GM23248 (cell line): ENCODE results near the gene TULP4. TPM values are rescaled to one million over a fixed set of nuclear protein-coding genes. Genes with fewer than 3 reads are reported as not detected.

Source experiments
- DNase-seq: peaks from one replicate; pipeline ENCODE4 v3.0.0-alpha.2; 2015
- H2AFZ ChIP-seq: fragments of 200-600 bp; sonication (generic); 2 replicates; pipeline ENCODE4 v1.6.1; 2016; ENCODE audit warnings: antibody characterized with exemption
- H3F3A ChIP-seq: fragments of 200-600 bp; sonication (generic); 2 replicates; pipeline ENCODE4 v1.6.1; 2016; ENCODE audit warnings: mild to moderate bottlenecking, antibody characterized with exemption, mixed run types; ENCODE audit not compliant: insufficient read depth
- H3K27ac ChIP-seq: fragments of 200-600 bp; sonication (generic); 2 replicates; pipeline ENCODE4 v1.5.1; 2016; ENCODE audit warnings: mild to moderate bottlenecking
- H3K27me3 ChIP-seq: fragments of 200-600 bp; sonication (generic); replicated peaks from 2 replicates; pipeline ENCODE4 v1.6.1; 2016; ENCODE audit warnings: mild to moderate bottlenecking; ENCODE audit not compliant: insufficient read depth
- H3K36me3 ChIP-seq: fragments of 200-600 bp; sonication (generic); 2 replicates; pipeline ENCODE4 v1.6.1; 2016; ENCODE audit warnings: low read depth, mild to moderate bottlenecking
- H3K4me1 ChIP-seq: fragments of 200-600 bp; sonication (generic); 2 replicates; pipeline ENCODE4 v1.6.1; 2016; ENCODE audit warnings: mild to moderate bottlenecking; ENCODE audit not compliant: insufficient read depth
- H3K4me2 ChIP-seq: fragments of 200-600 bp; sonication (generic); one replicate; pipeline ENCODE4 v1.6.1; 2016; ENCODE audit warnings: mild to moderate bottlenecking; ENCODE audit not compliant: unreplicated experiment
- H3K4me3 ChIP-seq: fragments of 200-600 bp; sonication (generic); 2 replicates; pipeline ENCODE4 v1.5.1; 2016; ENCODE audit warnings: mild to moderate bottlenecking
- H3K79me2 ChIP-seq: fragments of 200-600 bp; sonication (generic); 2 replicates; pipeline ENCODE4 v1.6.1; 2016; ENCODE audit warnings: mild to moderate bottlenecking; ENCODE audit not compliant: insufficient read depth
- H3K9ac ChIP-seq: fragments of 200-600 bp; sonication (generic); 2 replicates; pipeline ENCODE4 v1.6.1; 2016; ENCODE audit warnings: mild to moderate bottlenecking
- H3K9me2 ChIP-seq: fragments of 200-600 bp; sonication (generic); 2 replicates; pipeline ENCODE4 v1.6.1; 2016; ENCODE audit warnings: mixed run types, mild to moderate bottlenecking, moderate library complexity; ENCODE audit not compliant: insufficient read depth
- H3K9me3 ChIP-seq: fragments of 200-600 bp; sonication (generic); one replicate; pipeline ENCODE4 v1.6.1; 2017; ENCODE audit warnings: low read depth
- H4K20me1 ChIP-seq: fragments of 200-600 bp; sonication (generic); 2 replicates; pipeline ENCODE4 v1.6.0; 2016; ENCODE audit not compliant: insufficient read depth
- EZH2 ChIP-seq: fragments of 200-600 bp; sonication (generic); IDR thresholded peaks from 2 replicates; pipeline ENCODE4 v1.6.1; 2018; ENCODE audit warnings: antibody characterized with exemption, mild to moderate bottlenecking; ENCODE audit not compliant: insufficient read depth, poor library complexity, severe bottlenecking
- EZH2phosphoT487 ChIP-seq: fragments of 200-600 bp; sonication (generic); IDR thresholded peaks from 2 replicates; pipeline ENCODE4 v1.6.1; 2018; ENCODE audit warnings: antibody characterized with exemption, moderate library complexity, mild to moderate bottlenecking, low read depth; ENCODE audit not compliant: insufficient read depth
- whole genome bisulfite sequencing, 2 experiments: methylation state at CpG; one replicate each; pipeline ENCODE4 v1.1.6; 2015 to 2017; ENCODE audit warnings: low lambda C conversion rate in 2 of 2, low coverage in 1 of 2; ENCODE audit errors: missing lambda C conversion rate in 2 of 2; 5-methylcytosine and 5-hydroxymethylcytosine counted together
- in situ Hi-C: fragments of 300-500 bp; cut with MboI; formaldehyde crosslinking; loops from 2 replicates; pipeline ENCODE4 v1.15.0; 2020
- polyA plus RNA-seq: library from polyadenylated mRNA; unstranded; fragments of >200 nt; fragmentation: Nextera tagmentation; extraction: Ambion mirVana; gene quantifications from 2 replicates; pipeline ENCODE4 v1.2.1, GENCODE V29; 2016
- total RNA-seq: library from RNA; depleted of rRNA; stranded (reverse); fragments of >200 nt; shearing (Covaris generic); gene quantifications from 2 replicates; pipeline ENCODE4 v1.2.3, GENCODE V29; 2014

TULP4 gene
- total and polyA plus RNA-seq, 2 experiments from 2014 or later: 21.5 to 38.7 TPM

DNA sequence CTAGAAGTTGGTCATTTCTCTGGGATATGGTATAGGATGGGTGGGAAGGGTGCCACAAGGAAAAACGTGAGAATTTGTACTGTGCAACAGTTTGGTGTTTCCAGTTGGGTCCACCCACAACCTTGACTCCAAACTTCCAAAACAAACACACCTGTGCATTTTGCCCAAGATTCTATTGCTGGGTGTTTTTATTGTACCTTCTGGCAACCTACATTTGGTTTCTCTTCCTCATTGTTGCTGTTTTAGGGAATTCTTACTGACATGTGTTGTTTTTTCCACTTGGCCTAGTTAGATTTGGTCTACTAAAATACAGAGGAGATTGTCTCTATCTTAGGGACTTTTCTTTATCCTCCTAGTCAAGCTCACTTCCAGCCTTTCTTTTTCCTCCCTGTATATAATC lies 16.7 kb downstream of the TULP4 start:
- Histone ChIP-seq H3K4me1 (peaks cover 15% of the 10 kb centered on the region), H3K27me3 (no peaks in the 10 kb centered on the region), H3K36me3 (no peaks in the 10 kb centered on the region), H3K9me3 (no peaks in the 10 kb centered on the region), H3K27ac (no peak overlapping the region), H3K4me3 (no peak overlapping the region), H3F3A (peaks cover 5% of the 10 kb centered on the region; the same call in 1 of the 2 replicates), H3K9me2 (no peaks in the 10 kb centered on the region), H3K79me2 (peaks cover 76% of the 10 kb centered on the region), H3K9ac (no peak overlapping the region), H3K4me2 (no peak overlapping the region), H4K20me1 (no peaks in the 10 kb centered on the region), H2AFZ (no peak overlapping the region)
- WGBS, 2 experiments: 30 to 47% methylated on average over 1 of the region's 1 CpG
- DNase-seq: no peak
- no peak for TF ChIP-seq EZH2phosphoT487
- TF ChIP-seq EZH2: no peak
- in situ Hi-C loops: no loop called here

DNA sequence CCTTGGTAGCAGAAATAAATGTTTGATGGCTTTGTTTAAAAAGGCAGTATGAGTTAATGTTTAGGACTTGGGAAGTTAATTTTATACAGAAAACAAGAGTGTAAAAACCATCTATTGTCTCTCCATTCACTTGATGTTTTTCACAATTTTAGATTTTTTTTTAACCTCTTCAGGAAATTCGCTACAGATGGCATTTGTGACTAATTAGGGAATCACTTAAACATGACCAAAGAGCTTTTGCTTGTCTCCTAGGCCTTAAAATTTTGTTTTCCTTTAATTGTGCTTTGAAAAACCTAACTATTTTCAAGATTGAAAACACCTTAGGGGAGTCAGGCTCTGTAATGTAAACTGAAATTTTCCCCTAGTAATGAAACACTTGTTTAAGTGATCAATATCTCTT lies 17.3 kb downstream of the TULP4 start:
- Histone ChIP-seq H3K9me3 (no peaks in the 10 kb centered on the region), H3K79me2 (peaks cover 79% of the 10 kb centered on the region), H3K9me2 (no peaks in the 10 kb centered on the region), H3K9ac (no peak overlapping the region), H3K27ac (no peak overlapping the region), H3K4me1 (peaks cover 9% of the 10 kb centered on the region), H3F3A (peaks cover 5% of the 10 kb centered on the region; the same call in 1 of the 2 replicates), H4K20me1 (no peaks in the 10 kb centered on the region), H3K36me3 (no peaks in the 10 kb centered on the region), H2AFZ (no peak overlapping the region), H3K4me2 (peak overlapping the region; percentile 61), H3K4me3 (no peak overlapping the region), H3K27me3 (no peaks in the 10 kb centered on the region)
- in situ Hi-C loops: no loop called here
- peak; percentile 22 for DNase-seq
- 41 to 47% methylated on average over 1 of the region's 1 CpG for WGBS, 2 experiments
- TF ChIP-seq EZH2phosphoT487 (no peak), EZH2 (no peak)

DNA sequence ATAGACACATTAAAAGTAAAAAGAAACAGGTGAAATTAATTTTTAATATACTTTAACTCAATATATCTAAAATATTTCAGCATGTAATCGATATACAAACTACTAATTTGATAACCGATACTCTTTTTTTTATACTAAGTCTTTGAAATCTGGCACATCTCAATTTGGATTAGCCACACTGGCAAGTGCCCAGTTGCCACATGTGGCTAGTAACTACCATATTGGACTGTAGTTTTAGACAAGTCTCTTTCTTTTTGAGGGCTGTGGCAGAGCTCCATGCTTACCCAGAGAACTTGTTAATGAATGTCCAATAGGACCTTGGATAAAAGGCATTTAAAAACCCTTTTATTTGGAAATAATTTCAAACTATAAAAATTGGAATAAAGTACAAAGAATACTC lies 17.8 kb downstream of the TULP4 start:
- TF ChIP-seq EZH2phosphoT487 (no peak), EZH2 (no peak)
- 70 to 75% methylated on average over 2 of the region's 2 CpGs for WGBS, 2 experiments
- no peak overlapping the region for H3K4me3 ChIP-seq
- H3K27me3 ChIP-seq: no peaks in the 10 kb centered on the region
- no peak overlapping the region for H3K27ac ChIP-seq
- no peaks in the 10 kb centered on the region for H3K36me3 ChIP-seq
- no peaks in the 10 kb centered on the region for H3K9me2 ChIP-seq
- no peaks in the 10 kb centered on the region for H4K20me1 ChIP-seq
- no peak overlapping the region for H3K9ac ChIP-seq
- peaks cover 5% of the 10 kb centered on the region; the same call in 1 of the 2 replicates for H3F3A ChIP-seq
- H3K4me2 ChIP-seq: no peak overlapping the region
- no peak overlapping the region for H2AFZ ChIP-seq
- in situ Hi-C loops: no loop called here
- peaks cover 78% of the 10 kb centered on the region for H3K79me2 ChIP-seq
- no peaks in the 10 kb centered on the region for H3K9me3 ChIP-seq
- no peak for DNase-seq
- peaks cover 8% of the 10 kb centered on the region for H3K4me1 ChIP-seq

DNA sequence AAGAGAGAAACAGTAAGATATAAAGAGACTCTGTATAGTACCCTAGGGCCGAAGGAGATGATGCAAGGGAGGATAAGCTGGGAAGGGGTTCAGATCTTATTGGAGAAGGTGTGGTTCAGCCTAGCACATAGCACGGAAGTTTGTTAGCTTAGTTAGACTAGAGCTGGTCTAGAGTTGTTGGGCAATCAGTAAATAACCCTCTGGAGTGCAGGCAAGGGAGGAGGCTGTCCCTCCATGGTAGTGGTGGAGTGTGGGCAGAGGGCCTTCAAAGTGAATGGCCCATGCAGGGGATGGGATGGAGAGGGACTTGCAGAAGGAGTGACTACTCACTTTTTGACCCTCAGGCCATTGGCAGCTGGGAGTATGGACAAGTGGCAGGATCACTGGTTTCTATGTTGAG lies 20.0 kb downstream of the TULP4 start:
- Histone ChIP-seq H3K4me3 (no peak overlapping the region), H4K20me1 (no peaks in the 10 kb centered on the region), H3K9me2 (no peaks in the 10 kb centered on the region), H3K79me2 (peaks cover 69% of the 10 kb centered on the region), H3K36me3 (no peaks in the 10 kb centered on the region), H3K4me1 (peaks cover 8% of the 10 kb centered on the region), H3K27me3 (no peaks in the 10 kb centered on the region), H3K4me2 (no peak overlapping the region), H3K9ac (no peak overlapping the region), H2AFZ (no peak overlapping the region), H3K9me3 (no peaks in the 10 kb centered on the region), H3F3A (peaks cover 5% of the 10 kb centered on the region; the same call in 1 of the 2 replicates), H3K27ac (no peak overlapping the region)
- TF ChIP-seq EZH2phosphoT487: no peak
- TF ChIP-seq EZH2: no peak
- DNase-seq: no peak
- in situ Hi-C loops: no loop called here
- 95 to 98% methylated on average over 2 of the region's 2 CpGs for WGBS, 2 experiments

DNA sequence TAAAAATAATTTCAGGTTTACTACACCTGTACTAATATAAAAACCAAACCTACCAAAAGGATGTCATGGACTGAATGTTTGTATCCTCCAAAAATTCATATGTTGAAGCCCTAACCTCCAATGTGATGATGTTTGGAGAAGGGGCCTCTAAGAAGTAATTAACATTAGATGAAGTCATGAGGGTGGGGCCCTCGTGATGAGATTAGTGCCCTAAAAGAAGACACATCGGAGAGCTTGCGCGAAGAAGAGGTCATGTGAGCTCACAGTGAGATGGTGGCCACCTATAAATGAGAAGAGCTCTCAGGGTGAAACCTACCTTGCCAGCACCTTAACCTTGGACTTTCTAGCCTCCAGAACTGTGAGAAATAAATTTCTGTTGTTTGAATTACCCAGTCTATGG lies 20.8 kb downstream of the TULP4 start:
- H3K4me2 ChIP-seq: no peak overlapping the region
- no peak for DNase-seq
- H4K20me1 ChIP-seq: no peaks in the 10 kb centered on the region
- H3K9me2 ChIP-seq: no peaks in the 10 kb centered on the region
- H3K79me2 ChIP-seq: peaks cover 68% of the 10 kb centered on the region
- no peaks in the 10 kb centered on the region for H3K9me3 ChIP-seq
- 95 to 100% methylated on average over 4 of the region's 4 CpGs for WGBS, 2 experiments
- H3K9ac ChIP-seq: no peak overlapping the region
- H2AFZ ChIP-seq: no peak overlapping the region
- no peaks in the 10 kb centered on the region for H3K27me3 ChIP-seq
- no peaks in the 10 kb centered on the region for H3K36me3 ChIP-seq
- H3F3A ChIP-seq: peaks cover 5% of the 10 kb centered on the region; the same call in 1 of the 2 replicates
- no peak overlapping the region for H3K4me3 ChIP-seq
- peaks cover 8% of the 10 kb centered on the region for H3K4me1 ChIP-seq
- TF ChIP-seq EZH2phosphoT487: no peak
- no peak for TF ChIP-seq EZH2
- in situ Hi-C loops: no loop called here
- no peak overlapping the region for H3K27ac ChIP-seq
